Vagina (tissue), 2 donors: ENCODE data around the gene SQSTM1.

Experiments used
- CTCF ChIP-seq, 3 experiments: fragments of 450-650 bp in 2 of 3; fragments of 200-600 bp in 1 of 3; sonication (generic) in 1 of 3; IDR thresholded peaks; one replicate each; pipeline ENCODE4 v1.5.1; 2017 to 2019; ENCODE audit warnings: antibody characterized with exemption in 3 of 3, mild to moderate bottlenecking in 2 of 3, moderate library complexity in 2 of 3
- POLR2A ChIP-seq, 2 donors: fragments of 450-650 bp; IDR thresholded peaks; one replicate each; pipeline ENCODE4 v1.6.1; 2017; ENCODE audit warnings: antibody characterized with exemption in 2 of 2, mild to moderate bottlenecking in 2 of 2, moderate library complexity in 2 of 2
- POLR2AphosphoS5 ChIP-seq, 2 donors: sonication (generic); formaldehyde crosslinking; IDR thresholded peaks; one replicate each; pipeline ENCODE4 v1.9.0; 2017; ENCODE audit warnings: antibody characterized with exemption in 2 of 2, mild to moderate bottlenecking in 2 of 2, low read depth in 1 of 2; ENCODE audit not compliant: insufficient read depth in 1 of 2

GRCh38 chr5:179866241-179867078, 45.8 kb downstream of the SQSTM1 start:
- TF ChIP-seq POLR2AphosphoS5 (IDR thresholded peaks at IDR 0.05; ENCODE audit: insufficient read depth in 1 of 2, low read depth in 1 of 2) (no peak), CTCF (IDR thresholded peaks at IDR 0.05) (no peak), POLR2A (IDR thresholded peaks at IDR 0.05) (no peak)
